Glomerular endothelial cell (primary cell): Measurements from ENCODE around the gene COQ10B. TPM values are rescaled to one million over a fixed set of nuclear protein-coding genes. Genes with fewer than 3 reads are reported as not detected.
"Not testable (repeated sequence)": the region's sequence is repeated elsewhere in the genome, so short reads cannot be mapped to it uniquely, and the experiment has no call there.

Experiments
- DNase-seq: peaks from one replicate; pipeline ENCODE4 v3.0.0-alpha.2; 2011; ENCODE audit warnings: low read depth, low spot score; ENCODE audit errors: extremely low read depth
- total RNA-seq: library from RNA; depleted of rRNA; stranded (reverse); fragments of >200 nt; gene quantifications from 2 replicates; pipeline ENCODE4 v1.2.3, GENCODE V29; 2015

Gene COQ10B
- 30.9 and 35.1 TPM in 2 replicates for total RNA-seq

GRCh38 chr2:197453123-197453913 is at the start of gene COQ10B:
TSS of gene COQ10B (plus strand) at chr2:197453552. CDS start at chr2:197453561, 9 bp downstream.
- DNase-seq, result peak; percentile 94

GRCh38 chr2:197405582-197405981 is 47.8 kb upstream of the COQ10B start:
- no peak for DNase-seq

GRCh38 chr2:197414039-197414438 is 39.3 kb upstream of the COQ10B start:
- DNase-seq, result no peak

GRCh38 chr2:197414515-197414914 is 38.8 kb upstream of the COQ10B start:
- no peak for DNase-seq

GRCh38 chr2:197416268-197416667 is 37.1 kb upstream of the COQ10B start:
- no peak for DNase-seq

- DNase-seq, result no peak
Observed at GRCh38 chr2:197419438-197419837, 33.9 kb upstream of the COQ10B start.

GRCh38 chr2:197423307-197423706 is 30.0 kb upstream of the COQ10B start:
- no peak for DNase-seq

GRCh38 chr2:197425550-197425949 is 27.8 kb upstream of the COQ10B start:
- DNase-seq, result no peak

- DNase-seq, result no peak
Observed at GRCh38 chr2:197426723-197427603, 26.4 kb upstream of the COQ10B start.

GRCh38 chr2:197427986-197428385 is 25.4 kb upstream of the COQ10B start:
- no peak for DNase-seq

- no peak for DNase-seq
Observed at GRCh38 chr2:197431858-197432257, 21.5 kb upstream of the COQ10B start.

- DNase-seq, result not testable (repeated sequence)
Observed at GRCh38 chr2:197432527-197432926, 20.8 kb upstream of the COQ10B start.

GRCh38 chr2:197433780-197434438 is 19.4 kb upstream of the COQ10B start:
- no peak for DNase-seq

GRCh38 chr2:197434541-197435513 is 18.5 kb upstream of the COQ10B start, which contains the start of gene SF3B1:
TSS of gene SF3B1 (minus strand) at chr2:197435028. CDS start at chr2:197434999, 29 bp downstream.
- no peak for DNase-seq

- DNase-seq, result no peak
Observed at GRCh38 chr2:197435598-197436420, 17.5 kb upstream of the COQ10B start.

- no peak for DNase-seq
Observed at GRCh38 chr2:197437380-197437779, 16.0 kb upstream of the COQ10B start.

GRCh38 chr2:197442857-197443256 is 10.5 kb upstream of the COQ10B start:
- DNase-seq, result no peak

GRCh38 chr2:197445746-197446145 is 7.6 kb upstream of the COQ10B start:
- no peak for DNase-seq

GRCh38 chr2:197446844-197447243 is 6.5 kb upstream of the COQ10B start:
- no peak for DNase-seq
